ENCODE results near the gene NBEAL1.
"Not testable (repeated sequence)": the region's sequence is repeated elsewhere in the genome, so short reads cannot be mapped to it uniquely, and the experiment has no call there.

NBEAL1 gene

GRCh38 chr2:203014456-203015199, at the start of gene NBEAL1:
NBEAL1 (plus strand) TSS chr2:203014875; CDS start chr2:203016385, 1,510 bp downstream.
- DNase-seq (ENCODE audit: low read depth, low spot score) = peak; percentile 99

GRCh38 chr2:202965810-202966460, 48.7 kb upstream of the NBEAL1 start:
- DNase-seq (ENCODE audit: low read depth, low spot score) = peak; percentile 12

- not testable (repeated sequence) for DNase-seq (ENCODE audit: low read depth, low spot score)
These were observed 45.3 kb upstream of the NBEAL1 start for GRCh38 chr2:202969404-202969803.

- no peak for DNase-seq (ENCODE audit: low read depth, low spot score)
These were observed 37.9 kb upstream of the NBEAL1 start for GRCh38 chr2:202976809-202977208.

- DNase-seq (ENCODE audit: low read depth, low spot score) = no peak
These were observed 31.7 kb upstream of the NBEAL1 start for GRCh38 chr2:202982779-202983491.

GRCh38 chr2:202989749-202990148, 24.9 kb upstream of the NBEAL1 start:
- no peak for DNase-seq (ENCODE audit: low read depth, low spot score)

GRCh38 chr2:202990501-202990900, 24.2 kb upstream of the NBEAL1 start:
- no peak for DNase-seq (ENCODE audit: low read depth, low spot score)

GRCh38 chr2:202997113-202997512, 17.6 kb upstream of the NBEAL1 start:
- DNase-seq (ENCODE audit: low read depth, low spot score) = not testable (repeated sequence)

GRCh38 chr2:203002054-203002821, 12.4 kb upstream of the NBEAL1 start:
- no peak for DNase-seq (ENCODE audit: low read depth, low spot score)

GRCh38 chr2:203003716-203004115, 11.0 kb upstream of the NBEAL1 start:
- no peak for DNase-seq (ENCODE audit: low read depth, low spot score)

GRCh38 chr2:203016716-203017115, 2.0 kb downstream of the NBEAL1 start:
- no peak for DNase-seq (ENCODE audit: low read depth, low spot score)

- DNase-seq (ENCODE audit: low read depth, low spot score) = no peak
These were observed 3.5 kb downstream of the NBEAL1 start for GRCh38 chr2:203018181-203018580.

- DNase-seq (ENCODE audit: low read depth, low spot score) = no peak
These were observed 4.5 kb downstream of the NBEAL1 start for GRCh38 chr2:203019142-203019541.

- DNase-seq (ENCODE audit: low read depth, low spot score) = no peak
These were observed 7.3 kb downstream of the NBEAL1 start for GRCh38 chr2:203021991-203022390.

GRCh38 chr2:203022751-203023150, 8.1 kb downstream of the NBEAL1 start:
- DNase-seq (ENCODE audit: low read depth, low spot score) = no peak

- no peak for DNase-seq (ENCODE audit: low read depth, low spot score)
These were observed 10.9 kb downstream of the NBEAL1 start for GRCh38 chr2:203025592-203025991.

GRCh38 chr2:203030545-203030944, 15.9 kb downstream of the NBEAL1 start:
- DNase-seq (ENCODE audit: low read depth, low spot score) = no peak

- DNase-seq (ENCODE audit: low read depth, low spot score) = no peak
These were observed 16.3 kb downstream of the NBEAL1 start for GRCh38 chr2:203030991-203031390.

- no peak for DNase-seq (ENCODE audit: low read depth, low spot score)
These were observed 18.7 kb downstream of the NBEAL1 start for GRCh38 chr2:203033395-203033794.

GRCh38 chr2:203035879-203036470, 21.3 kb downstream of the NBEAL1 start:
- DNase-seq (ENCODE audit: low read depth, low spot score) = no peak

- no peak for DNase-seq (ENCODE audit: low read depth, low spot score)
These were observed 22.4 kb downstream of the NBEAL1 start for GRCh38 chr2:203037026-203037425.

All from smooth muscle cell of the brain vasculature (primary cell).